SK-N-SH (cell line): Measurements from ENCODE around the gene VN1R2.
"Not testable (repeated sequence)": the region's sequence is repeated elsewhere in the genome, so short reads cannot be mapped to it uniquely, and the experiment has no call there.

Experiments
- PBX3 ChIP-seq: IDR thresholded peaks from 2 replicates; pipeline ENCODE4; 2012
- POLR2AphosphoS5 ChIP-seq: IDR thresholded peaks from 2 replicates; pipeline ENCODE4 v1.6.1; 2012; ENCODE audit warnings: low read depth, low read length
- REST ChIP-seq: IDR thresholded peaks from 2 replicates; pipeline ENCODE4 v1.6.1; 2012; ENCODE audit warnings: mild to moderate bottlenecking, low read depth, low read length, moderate library complexity
- SIN3A ChIP-seq: IDR thresholded peaks from 2 replicates; pipeline ENCODE4 v1.6.1; 2012; ENCODE audit warnings: low read depth, mild to moderate bottlenecking, low read length, moderate library complexity, borderline replicate concordance
- SMC3 ChIP-seq: IDR thresholded peaks from 2 replicates; pipeline ENCODE4 v1.6.1; 2012; ENCODE audit warnings: low read depth, low read length, improper control_type of control experiment
- TAF1 ChIP-seq: IDR thresholded peaks from 2 replicates; pipeline ENCODE4 v1.6.1; 2012; ENCODE audit warnings: low read depth, mild to moderate bottlenecking, low read length, moderate library complexity, borderline replicate concordance
- YY1 ChIP-seq: IDR thresholded peaks from 2 replicates; pipeline ENCODE4 v1.4.0; 2012; ENCODE audit warnings: low read depth, mild to moderate bottlenecking
- TF ChIP-seq, protein P1 (sequence below): fragments of 200-600 bp; sonication (generic); IDR thresholded peaks from 2 replicates; pipeline ENCODE4 v1.6.1; 2017; ENCODE audit warnings: antibody characterized with exemption, mild to moderate bottlenecking, moderate library complexity
- TF ChIP-seq, protein P2 (sequence below): fragments of 150-350 bp; IDR thresholded peaks from 2 replicates; pipeline ENCODE4 v1.6.1; 2017; ENCODE audit warnings: antibody characterized with exemption, low read length, low read depth, borderline replicate concordance
- TF ChIP-seq, protein P3 (sequence below): IDR thresholded peaks from 2 replicates; pipeline ENCODE4 v1.4.0; 2012; ENCODE audit warnings: low read depth, borderline replicate concordance

GRCh38 chr19:53269861-53270260 lies 11.8 kb downstream of the VN1R2 start:
- TF ChIP-seq, protein P1, sequence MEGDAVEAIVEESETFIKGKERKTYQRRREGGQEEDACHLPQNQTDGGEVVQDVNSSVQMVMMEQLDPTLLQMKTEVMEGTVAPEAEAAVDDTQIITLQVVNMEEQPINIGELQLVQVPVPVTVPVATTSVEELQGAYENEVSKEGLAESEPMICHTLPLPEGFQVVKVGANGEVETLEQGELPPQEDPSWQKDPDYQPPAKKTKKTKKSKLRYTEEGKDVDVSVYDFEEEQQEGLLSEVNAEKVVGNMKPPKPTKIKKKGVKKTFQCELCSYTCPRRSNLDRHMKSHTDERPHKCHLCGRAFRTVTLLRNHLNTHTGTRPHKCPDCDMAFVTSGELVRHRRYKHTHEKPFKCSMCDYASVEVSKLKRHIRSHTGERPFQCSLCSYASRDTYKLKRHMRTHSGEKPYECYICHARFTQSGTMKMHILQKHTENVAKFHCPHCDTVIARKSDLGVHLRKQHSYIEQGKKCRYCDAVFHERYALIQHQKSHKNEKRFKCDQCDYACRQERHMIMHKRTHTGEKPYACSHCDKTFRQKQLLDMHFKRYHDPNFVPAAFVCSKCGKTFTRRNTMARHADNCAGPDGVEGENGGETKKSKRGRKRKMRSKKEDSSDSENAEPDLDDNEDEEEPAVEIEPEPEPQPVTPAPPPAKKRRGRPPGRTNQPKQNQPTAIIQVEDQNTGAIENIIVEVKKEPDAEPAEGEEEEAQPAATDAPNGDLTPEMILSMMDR: not testable (repeated sequence)
- not testable (repeated sequence) for TF ChIP-seq POLR2AphosphoS5, YY1, PBX3, SMC3, REST, SIN3A, TAF1
- TF ChIP-seq, protein P2, sequence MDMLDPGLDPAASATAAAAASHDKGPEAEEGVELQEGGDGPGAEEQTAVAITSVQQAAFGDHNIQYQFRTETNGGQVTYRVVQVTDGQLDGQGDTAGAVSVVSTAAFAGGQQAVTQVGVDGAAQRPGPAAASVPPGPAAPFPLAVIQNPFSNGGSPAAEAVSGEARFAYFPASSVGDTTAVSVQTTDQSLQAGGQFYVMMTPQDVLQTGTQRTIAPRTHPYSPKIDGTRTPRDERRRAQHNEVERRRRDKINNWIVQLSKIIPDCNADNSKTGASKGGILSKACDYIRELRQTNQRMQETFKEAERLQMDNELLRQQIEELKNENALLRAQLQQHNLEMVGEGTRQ: not testable (repeated sequence)
- TF ChIP-seq, protein P3, sequence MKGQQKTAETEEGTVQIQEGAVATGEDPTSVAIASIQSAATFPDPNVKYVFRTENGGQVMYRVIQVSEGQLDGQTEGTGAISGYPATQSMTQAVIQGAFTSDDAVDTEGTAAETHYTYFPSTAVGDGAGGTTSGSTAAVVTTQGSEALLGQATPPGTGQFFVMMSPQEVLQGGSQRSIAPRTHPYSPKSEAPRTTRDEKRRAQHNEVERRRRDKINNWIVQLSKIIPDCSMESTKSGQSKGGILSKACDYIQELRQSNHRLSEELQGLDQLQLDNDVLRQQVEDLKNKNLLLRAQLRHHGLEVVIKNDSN: not testable (repeated sequence)
